GM18868 (cell line): ENCODE results near the gene MRGPRF.

Experiments
- ATAC-seq: cut with Tn5 transposase; IDR thresholded peaks from one replicate; pipeline ENCODE4 v1.9.1; 2021; ENCODE audit warnings: mild to moderate bottlenecking, moderate library complexity; ENCODE audit not compliant: unreplicated experiment

The MRGPRF gene

GRCh38 chr11:69030301-69030700 is 17.3 kb upstream of the MRGPRF start:
- ATAC-seq: no peak

DNA sequence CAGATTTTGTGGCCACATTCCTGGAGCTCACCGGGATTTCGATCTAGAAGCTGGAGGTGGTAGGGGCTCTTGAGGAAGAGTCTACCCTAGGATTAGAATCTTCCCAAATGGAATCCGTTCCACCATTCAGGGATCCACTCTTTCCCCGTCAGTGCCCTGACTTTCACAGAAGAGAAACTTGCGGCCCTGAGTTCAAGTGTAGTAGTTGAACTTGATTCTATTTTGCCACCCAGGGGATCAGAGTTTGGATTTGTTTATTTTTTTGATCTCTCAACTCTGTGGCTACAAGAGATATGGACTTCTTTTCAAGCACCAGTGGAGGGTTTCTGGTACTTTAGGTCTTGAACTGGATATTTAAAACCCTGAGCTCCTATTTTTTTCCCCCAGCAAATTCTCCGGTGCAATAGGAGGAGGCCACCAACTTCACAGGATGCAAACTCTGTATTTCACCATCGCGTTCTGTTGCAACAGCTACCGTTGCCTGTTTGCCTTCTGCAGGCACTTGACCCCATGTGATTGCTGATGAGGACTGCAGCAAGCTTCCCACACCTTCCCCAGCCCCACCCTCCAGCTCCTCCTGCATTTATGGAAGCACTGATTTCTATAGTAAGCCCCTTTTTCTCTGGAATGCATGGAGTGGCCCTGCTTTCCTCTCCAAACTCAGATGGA is 14.8 kb upstream of the MRGPRF start:
- ATAC-seq: no peak

DNA sequence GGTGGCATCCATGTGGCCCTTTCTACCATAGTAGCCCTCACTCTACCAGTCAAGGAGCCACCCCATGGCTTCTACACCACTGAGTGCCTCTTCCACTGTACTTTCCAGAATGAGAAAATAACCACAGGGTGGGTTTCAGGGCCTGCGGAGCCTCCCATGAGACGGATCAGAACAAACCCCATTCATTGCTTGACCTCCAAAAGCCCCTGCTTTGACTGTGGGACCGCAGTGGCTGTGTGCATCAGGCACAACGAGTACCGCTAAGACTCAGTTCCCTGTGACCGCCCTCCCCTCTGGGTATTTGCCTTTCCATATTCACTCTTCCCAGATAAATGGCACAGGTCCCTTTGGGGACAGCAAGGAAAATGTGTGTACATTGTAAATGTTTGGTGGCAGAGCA is 11.5 kb upstream of the MRGPRF start:
- no peak for ATAC-seq

GRCh38 chr11:69022260-69022659 is 9.2 kb upstream of the MRGPRF start:
- ATAC-seq: no peak

- no peak for ATAC-seq
Observed at GRCh38 chr11:69018924-69019323, 5.9 kb upstream of the MRGPRF start.

DNA sequence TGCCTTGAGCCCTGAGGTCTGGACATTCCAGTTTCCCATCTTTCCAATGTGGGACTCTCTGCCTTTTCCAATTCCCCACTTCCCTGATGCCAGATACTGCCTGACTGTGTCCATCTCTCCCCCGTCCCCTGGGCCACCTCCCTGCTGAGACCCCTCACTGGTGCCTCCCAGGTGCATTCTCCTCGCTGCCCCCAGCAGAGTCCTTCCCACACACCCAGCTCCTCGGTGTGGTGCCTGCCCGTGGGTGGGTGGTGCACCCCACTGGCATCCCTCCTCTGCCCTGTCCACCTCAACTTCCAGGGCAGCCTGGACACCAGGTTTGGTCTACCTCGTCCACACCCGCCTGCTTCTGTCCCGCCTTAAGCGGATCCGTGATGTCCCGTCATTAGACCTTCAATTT is 4.9 kb upstream of the MRGPRF start:
- no peak for ATAC-seq

GRCh38 chr11:69014898-69015549 is 2.0 kb upstream of the MRGPRF start:
- no peak for ATAC-seq

GRCh38 chr11:69014084-69014851 is 1.2 kb upstream of the MRGPRF start:
- ATAC-seq: no peak

- ATAC-seq: no peak
Observed at GRCh38 chr11:69012092-69013008, 696 bp downstream of the MRGPRF start.

DNA sequence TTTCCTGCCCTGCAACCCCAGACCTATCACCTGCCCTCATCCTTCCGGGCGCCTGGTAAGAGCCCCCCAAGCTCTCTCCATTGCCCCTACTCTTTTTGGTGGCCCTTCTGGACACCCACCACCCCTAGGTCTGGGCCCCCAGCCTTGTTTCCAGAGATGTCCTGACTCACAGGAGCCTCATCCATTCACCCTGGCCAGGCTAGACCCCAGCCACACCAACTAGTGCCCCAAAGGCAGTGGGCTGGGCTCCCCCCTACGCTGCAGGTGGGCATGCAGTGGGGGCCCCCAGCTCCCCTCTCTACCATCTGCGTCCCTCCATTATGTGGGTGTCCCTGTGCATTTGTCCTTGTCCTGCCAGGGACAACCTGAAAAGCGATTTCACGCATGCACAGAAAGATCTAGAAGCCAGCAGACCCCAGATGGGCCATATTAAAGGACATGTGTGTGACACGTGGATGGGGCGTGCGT is 1.4 kb downstream of the MRGPRF start:
- no peak for ATAC-seq

DNA sequence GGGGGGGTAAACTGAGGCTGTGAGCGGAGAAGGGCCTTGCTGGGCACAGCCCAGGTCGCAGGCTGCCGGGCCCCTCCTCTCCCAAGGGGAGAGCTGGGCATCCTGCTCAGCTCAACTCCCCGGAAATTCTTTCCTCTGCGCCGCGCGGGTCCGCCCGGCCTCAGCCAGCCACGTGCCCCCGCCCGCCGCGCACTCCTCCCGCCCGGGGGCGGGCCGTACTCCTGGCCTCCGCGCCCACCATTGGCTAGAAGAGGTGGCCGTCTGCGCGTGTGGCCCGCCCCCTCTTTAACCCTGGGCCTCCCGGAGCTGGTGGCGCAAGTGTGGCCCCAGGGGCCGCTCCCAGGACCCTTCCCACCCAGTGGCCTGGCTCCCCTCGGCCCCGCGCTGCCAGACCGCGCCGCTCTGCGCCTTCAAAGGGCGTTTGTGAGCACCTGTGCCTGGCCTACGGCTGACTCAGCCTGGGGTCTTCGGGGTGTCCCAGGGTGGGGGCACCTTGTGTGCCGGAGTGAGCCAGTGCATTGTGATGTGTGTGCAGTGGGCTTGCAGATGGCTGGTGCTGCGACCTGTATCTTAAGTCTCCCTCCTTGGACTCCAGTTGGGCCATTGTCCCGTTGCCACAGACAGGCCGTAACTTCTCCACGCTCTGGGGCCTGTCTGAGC is 2.0 kb downstream of the MRGPRF start:
- ATAC-seq: no peak

DNA sequence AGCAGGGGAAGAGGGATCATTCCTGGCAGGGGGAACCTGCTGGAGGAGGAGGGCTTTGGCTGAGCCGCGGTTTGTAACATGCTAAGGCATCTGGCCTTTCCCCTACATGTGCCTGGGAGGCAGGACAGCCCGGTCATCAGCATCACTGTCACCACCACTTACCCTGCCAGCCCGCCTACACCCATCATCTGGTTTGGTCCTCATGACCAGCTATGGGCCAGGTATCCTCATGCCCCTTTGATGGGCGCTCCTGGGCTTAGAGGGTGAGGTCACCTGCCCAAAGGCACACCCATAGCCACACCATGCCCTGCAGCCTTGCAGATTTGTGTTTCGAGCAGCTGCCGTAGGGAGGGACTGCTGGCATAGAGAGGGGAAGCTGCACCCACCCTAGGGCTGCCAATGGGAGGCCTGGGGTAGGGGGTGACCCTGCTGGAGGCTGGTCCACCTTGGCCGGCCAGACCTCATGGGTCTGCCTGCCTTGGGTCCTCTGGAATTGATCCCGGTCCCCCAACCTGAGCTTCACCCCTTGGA is 2.6 kb downstream of the MRGPRF start:
- ATAC-seq: no peak

GRCh38 chr11:69009441-69010211 is 3.4 kb downstream of the MRGPRF start:
- no peak for ATAC-seq

- no peak for ATAC-seq
Observed at GRCh38 chr11:69008737-69009440, 4.2 kb downstream of the MRGPRF start.

DNA sequence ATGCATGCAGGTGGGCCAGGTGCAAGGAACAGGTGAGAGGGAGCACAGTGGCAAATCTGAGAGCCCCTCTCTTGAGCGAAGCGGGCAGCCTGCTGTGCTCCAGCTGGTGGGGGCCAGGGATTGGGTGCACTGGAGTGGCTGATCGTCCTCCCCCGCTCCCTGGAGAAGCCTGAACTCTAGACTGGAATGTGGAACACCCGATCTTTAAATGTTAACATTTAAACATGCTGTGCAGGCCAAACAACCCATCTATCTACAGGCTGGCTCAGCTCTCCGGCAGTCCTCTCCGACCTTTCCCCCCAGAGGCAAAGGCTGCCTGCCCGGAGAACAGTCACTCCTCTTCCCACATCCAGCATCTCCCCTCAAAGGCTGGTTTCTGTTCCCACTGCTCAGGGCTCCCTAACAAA is 5.1 kb downstream of the MRGPRF start:
- ATAC-seq: no peak

- no peak for ATAC-seq
Observed at GRCh38 chr11:69006816-69007215, 6.2 kb downstream of the MRGPRF start.

DNA sequence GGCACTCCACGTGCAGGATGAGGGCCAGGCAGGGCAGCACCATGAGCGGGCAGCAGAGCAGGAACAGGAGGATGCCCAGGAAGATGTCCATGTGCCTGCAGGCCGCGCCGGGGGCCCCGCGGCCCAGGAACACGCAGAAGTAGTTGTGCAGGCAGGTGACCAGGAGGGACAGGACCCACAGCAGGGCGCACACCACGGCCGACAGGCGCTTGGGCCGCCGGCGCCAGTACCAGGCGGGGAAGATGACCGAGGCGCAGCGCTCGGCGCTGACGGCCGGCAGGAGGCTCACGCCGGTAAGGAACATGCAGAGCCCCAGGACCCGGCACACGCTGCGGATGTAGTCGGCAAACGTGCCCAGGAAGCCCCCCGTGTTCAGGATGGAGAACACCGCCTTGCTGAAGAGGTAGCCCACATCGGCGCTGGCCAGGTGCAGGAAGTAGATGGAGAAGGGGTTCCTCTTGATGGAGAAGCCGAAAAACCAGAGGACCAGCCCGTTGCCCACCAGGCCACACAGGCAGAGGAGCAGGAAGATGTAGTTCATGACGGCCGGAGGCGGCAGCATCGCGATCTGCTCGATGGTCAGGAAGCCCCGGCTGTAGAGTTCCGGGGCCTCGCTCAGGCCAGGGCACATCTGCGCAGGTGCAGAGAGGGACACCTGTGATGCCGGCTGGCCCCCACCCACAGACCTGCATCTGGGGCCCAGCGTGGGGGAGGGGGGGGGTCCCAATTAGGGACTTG is 7.2 kb downstream of the MRGPRF start:
- no peak for ATAC-seq

DNA sequence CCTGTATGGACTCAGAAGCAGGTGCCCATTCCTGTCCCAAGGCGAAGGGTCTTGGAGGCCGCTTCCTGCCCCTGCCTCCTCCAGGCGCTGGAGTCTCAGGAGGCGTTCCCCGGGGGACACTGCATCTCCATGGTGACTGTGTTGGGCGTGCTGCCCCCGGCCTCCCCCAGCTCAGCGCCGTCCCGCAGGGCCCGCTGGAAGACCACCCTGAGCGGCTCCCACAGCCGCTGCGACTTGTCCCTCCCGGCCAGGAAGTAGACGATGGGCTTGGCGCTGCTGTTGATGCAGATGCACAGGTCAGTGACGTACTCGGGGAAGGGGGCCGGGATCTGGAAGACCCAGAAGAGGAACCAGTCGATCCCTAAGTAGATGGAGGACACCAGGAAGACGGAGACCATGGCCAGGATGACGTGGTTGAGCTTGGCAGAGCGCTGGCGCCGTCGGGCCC is 7.8 kb downstream of the MRGPRF start:
- ATAC-seq: no peak
